DMS79 (cell line): Measurements from ENCODE around the gene NSUN4.
"Not testable (repeated sequence)": the region's sequence is repeated elsewhere in the genome, so short reads cannot be mapped to it uniquely, and the experiment has no call there.

Experiments used
- DNase-seq: peaks from one replicate; lab custom pipeline; 2025; lab: John Stamatoyannopoulos, UW

Gene NSUN4

DNA sequence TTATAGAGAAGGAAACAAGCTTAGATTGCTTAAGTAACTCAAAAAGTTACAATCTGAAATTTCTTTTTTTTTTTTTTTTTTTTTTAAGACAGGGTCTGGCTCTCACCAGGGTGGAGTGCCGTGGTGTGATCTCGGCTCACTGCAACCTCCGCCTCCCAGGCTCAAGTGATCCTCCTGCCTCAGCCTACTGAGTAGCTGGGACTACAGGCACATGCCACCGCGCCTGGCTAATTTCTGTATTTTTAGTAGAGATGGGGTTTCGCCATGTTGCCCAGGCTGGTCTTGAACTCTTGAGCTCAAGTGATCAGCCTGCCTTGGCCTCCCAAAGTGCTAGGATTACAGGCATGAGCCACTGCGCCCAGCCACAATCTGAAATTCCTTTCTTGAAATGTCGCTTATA, 27.1 kb downstream of the NSUN4 start:
- DNase-seq = not testable (repeated sequence)

DNA sequence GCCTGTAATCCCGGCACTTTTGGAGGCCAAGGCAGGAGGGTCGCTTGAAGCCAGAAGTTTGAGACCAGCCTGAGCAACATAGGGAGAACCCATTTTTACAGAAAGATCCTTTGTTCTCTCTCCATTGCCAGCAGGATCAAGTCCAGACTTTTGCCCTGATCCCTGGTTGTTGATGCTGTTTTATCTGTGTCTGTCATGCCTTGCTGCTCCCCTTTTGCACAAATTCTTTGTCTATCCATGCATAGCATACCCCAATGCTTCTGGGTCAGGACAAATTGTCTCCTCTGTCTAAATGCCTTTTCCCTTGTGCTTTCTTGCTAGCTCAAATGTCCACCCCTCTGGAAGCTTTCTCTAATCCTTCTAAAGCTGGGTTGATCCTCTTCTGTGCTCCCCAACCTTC, 28.2 kb downstream of the NSUN4 start:
- no peak for DNase-seq

DNA sequence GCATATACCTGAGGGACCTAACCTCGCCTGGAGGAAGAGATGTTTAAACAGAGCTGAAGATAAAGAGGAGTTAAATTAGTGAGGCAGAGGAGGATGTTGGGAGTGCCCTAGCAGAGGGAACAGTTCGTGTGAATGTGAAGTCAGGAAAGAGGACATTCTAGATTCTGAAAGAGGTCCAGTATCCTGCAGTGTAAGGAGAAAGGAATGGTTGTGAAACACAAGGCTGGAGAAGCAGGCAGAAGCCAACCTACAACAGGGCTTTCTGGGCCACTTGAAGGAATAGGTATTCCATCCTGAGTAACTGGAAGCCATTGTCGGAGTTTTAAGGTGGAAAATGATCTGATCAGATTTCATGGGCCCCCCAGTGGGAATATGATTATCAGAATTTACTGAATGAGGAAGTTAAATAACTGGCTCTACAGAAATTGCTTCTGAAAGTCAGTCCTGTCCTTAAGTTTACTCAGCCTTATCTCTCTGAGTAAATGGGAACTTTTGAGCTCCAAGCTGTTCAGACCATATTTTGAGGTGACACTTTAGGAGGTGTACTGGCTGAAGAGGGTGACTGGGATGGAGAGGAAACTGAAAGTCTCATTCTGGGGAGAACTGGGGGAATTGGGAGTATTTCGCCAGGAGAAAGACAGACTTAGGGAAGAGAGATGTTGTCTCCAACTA, 29.1 kb downstream of the NSUN4 start:
- no peak for DNase-seq

DNA sequence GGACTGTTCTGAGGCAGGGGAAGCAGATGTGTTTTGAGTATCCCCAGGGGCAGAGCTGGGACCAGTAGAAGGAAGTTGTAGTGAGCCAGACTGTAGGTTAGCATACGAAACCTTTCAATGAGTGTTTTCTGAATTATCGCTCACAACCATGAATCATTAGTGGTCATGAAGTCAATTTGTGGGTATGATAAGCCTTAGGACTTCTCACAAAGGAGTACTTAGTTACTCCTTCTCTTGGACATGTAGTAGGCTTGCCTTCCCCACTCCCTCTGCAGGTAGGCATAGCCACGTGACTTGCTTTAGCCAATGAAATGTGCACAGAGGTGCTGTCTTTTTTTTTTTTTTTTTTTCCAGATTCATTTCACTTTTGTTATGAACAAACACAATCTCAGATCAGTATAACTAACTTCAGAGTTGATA, 29.6 kb downstream of the NSUN4 start:
- no peak for DNase-seq

DNA sequence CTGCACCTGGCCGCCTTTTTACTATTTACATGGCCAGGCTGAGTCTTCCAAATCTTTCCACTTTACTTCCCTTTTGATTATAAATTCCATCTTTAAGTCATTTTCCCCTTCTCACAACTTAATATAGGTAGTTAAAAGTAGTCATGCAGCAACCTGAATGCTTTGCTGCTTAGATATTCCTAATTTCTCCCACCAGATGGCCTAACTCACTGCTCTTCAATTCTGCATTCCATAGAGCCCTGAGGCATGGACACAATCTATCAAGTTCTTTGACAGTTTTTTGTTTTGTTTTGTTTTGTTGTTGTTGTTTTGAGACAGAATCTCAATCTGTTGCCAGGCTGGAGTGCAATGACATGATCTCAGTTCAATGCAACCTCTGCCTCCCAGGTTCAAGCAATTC, 31.8 kb downstream of the NSUN4 start:
- no peak for DNase-seq

DNA sequence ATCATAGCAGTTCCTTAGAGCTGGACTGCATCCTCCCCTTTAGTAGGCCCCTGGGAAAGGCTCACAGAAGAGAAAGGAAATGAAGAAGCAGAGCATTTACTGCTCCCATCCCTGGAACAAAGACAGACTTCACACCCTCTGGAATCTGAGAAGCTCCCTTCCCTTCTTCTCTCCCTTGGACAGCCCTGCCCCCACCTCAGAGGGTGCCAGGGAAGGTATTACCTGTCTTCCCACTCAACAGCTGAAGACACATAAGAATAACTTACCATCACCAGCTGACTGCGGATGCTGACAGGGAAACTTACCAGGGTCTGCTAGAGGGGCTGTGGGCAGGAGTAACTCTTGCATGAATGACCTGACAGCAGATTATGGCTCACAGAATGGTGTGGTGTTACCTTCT, 39.4 kb downstream of the NSUN4 start:
- no peak for DNase-seq

DNA sequence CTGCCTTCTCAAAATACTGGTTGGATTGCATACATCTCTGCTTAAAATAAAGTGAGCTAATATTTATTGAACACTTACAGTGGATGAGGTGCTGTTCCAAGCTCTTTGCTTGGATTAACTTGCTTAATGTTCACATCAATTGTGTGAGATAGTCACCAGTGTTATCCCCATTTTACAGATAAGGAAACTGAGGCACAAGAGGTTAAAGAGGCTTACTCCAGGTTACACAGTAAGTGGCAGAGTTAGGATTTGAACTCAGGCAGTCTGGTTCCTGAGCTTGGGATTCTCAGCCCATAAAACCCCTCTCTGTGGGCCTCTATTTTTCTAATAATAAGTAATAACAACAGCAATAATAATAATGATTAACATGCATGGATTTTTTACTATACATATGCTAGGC, 39.9 kb downstream of the NSUN4 start:
- no peak for DNase-seq

DNA sequence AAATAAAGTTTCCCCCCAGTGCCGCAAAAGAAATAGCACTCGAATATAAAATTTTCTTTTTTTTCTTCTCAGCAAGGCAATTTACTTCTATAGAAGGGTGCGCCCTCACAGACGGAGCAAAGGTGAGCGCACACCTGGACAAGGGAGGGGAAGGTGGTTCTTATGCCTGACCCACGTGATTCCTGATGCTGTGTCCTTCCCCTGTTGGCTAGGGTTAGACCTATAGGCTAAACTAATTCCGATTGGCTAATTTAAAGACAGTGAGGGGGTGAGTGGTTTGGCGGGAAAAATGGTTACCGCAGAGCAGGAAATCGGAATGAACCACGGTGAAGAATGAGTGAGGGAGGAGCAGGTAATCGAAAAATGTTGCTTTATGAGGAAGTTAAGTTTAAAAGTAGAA, 52.9 kb downstream of the NSUN4 start:
- no peak for DNase-seq

DNA sequence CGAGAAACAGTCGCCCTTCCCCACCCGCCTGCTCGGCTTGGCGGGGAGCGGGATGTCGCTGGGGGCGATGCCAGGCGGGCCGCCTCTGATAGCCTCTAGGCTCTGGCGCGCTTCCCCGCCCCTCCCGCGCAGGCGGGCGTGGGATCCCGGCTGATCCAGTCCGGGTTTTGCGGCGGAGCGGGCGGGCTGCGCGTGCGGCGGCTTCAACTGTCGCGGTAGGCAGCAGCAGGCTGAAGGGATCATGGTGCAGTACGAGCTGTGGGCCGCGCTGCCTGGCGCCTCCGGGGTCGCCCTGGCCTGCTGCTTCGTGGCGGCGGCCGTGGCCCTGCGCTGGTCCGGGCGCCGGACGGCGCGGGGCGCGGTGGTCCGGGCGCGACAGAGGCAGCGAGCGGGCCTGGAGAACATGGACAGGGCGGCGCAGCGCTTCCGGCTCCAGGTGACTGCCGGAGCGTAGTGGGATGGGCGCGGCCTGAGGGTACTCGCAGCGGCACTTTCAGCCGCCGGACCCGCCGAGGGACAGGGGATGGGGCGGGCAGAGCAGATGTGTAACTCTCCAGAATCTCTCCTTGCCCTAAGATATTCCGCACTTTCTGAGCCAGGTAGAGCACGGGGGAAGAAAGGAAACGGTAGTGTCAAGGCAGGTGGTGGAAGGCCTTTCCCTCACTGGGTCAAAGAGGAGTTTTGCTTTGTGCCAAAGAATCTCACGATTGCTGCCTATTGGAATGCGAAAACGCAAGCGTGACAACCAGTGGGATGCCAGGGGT, 53.7 kb downstream of the NSUN4 start, which contains the start of gene FAAH:
Gene FAAH, plus strand, starts transcription at position 210 of the 764 bp plus-strand sequence. Its CDS starts 32 bp downstream, at position 242.
- peak; percentile 20 for DNase-seq

DNA sequence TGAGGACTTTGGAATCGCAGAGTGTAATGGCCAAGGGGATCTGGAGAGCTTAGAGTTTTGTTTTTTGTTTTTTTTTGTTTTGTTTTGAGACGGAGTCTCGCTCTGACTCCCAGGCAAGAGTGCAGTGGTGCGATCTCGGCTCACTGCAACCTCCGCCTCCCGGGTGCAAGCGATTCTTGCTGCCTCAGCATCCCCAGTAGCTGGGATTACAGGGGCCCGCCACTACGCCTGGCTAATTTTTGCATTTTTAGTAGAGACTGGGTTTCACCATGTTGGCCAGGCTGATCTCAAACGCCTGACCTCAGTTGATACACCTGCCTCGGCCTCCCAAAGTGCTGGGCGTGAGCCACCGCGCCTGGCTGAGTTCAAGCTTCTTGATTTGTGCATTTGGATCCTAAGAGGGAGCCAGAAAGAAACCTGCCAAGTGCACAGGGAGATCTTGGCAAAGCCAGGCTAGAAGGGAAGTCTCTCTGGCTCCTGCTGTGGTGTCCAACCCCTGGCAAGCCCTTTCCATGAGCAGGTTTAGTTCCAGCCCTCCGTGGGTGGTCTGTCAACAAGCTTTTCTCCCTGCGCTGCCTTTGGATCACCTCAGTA, 54.4 kb downstream of the NSUN4 start:
- DNase-seq = peak; percentile 72

DNA sequence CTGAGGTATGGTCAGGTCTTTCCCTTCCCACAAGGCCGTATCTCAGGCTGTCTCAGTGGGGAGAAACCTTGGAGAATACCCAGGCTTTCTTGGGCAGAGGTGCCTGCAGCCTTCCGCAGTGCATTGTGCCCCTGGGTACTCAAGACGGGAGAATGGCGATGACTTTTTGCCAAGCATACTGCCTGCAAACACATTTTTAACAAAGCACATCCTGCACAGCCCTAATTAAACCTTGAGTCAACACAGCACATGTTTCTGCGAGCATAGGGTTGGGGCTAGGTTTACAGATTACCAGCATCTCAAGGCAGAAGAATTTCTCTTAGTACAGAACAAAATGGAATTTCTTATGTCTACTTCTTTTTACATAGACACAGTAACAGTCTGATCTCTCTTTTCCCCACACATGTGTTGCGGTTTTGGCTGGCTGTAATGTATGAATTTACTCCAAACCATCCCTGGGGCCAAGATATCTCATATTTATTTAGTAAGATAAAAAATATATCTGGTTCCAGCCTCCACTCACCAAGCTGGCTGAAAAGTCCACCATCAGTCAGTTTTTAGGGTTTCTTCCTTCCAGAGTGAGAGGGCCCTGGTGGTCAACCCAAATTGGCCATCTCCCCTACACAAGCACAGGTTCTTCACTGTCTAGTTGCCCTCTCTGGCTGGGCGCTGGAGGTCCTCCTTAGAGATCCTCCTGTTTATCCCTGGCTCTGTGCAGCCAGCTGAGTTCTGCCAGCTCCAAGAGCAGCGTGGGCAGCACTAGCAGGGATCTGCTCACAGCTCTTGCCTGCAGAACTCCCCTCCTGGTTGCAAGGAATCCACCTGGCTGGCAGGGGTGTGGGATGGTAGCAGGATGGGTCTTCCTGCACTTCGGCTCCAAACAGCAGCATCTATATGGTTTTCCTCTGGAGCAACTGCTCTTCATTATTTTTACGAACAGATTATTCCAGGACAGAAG, 56.1 kb downstream of the NSUN4 start:
- no peak for DNase-seq

DNA sequence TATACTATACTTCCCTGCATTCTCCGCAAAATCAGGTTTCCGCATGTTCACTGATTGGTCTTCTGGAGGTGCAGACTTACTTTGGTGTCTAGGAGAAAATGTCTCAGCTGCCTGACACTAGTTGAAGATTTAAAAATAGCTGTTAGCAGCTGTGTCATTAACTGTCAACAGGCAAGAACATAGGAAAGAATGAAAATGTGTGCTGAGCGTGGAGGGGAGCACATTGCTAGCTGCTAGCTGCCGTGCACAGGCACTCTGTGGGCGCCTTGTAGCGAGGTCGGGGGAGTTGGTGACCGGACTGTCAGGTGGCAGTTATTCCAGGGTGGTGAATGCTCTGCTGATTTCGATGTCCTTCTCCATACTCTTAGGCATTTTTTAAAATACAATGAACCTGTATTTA, 58.7 kb downstream of the NSUN4 start:
- DNase-seq = no peak

DNA sequence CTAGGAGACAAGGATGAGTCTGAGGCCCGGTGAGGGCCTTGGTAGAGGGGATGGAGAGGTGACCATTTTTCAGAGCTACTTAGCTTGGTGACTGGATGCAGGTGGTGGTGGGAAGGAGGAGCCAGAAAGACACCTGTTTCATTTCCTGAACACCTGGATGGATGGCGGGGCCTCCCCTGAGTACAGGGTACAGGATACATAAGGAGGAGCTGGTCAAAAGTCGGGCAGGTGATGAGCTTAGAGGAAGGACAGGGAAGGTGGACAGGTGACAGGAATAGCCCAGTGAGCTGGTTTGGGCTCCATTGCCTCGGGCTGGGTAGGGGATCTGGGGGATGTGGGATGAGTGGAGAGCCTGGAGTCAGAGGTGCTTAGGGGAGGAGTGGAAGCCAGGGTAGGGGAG, 59.8 kb downstream of the NSUN4 start:
- no peak for DNase-seq

DNA sequence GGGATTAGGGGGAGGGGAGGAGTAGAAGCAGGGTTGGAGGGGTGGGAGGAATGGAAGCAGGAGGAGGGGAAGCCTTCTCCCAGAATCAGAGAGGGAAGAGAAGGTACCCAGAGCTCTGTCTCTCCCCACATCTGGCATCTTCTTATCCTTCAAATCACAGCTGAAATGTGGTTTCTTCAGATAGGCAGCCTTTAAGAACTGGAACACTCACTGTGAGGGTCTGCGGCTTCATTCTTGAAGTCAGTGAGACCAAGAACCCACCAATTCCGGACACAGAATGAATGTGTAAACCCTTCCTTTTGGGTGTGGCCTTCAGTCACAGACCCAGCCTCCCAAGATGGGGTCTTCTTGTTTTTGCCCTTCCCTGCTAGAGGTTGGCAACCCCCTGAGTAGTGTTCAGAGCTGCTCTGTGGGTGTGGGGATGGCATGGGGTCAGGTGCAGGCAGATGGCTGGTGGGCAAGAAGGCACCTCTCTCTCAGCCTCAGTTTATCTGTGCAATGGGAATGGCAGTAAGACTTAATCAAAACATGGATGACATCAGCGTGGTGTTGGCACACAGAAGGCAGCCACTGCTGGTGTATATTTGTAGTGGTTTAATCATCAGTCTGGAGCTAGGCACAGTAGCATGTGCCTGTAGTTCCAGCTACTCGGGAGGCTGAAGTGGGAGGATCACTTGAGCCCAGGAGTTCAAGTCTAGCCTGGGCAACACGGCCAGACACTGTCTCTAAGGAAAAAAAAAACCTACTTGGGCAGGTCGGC, 60.7 kb downstream of the NSUN4 start:
- no peak for DNase-seq

DNA sequence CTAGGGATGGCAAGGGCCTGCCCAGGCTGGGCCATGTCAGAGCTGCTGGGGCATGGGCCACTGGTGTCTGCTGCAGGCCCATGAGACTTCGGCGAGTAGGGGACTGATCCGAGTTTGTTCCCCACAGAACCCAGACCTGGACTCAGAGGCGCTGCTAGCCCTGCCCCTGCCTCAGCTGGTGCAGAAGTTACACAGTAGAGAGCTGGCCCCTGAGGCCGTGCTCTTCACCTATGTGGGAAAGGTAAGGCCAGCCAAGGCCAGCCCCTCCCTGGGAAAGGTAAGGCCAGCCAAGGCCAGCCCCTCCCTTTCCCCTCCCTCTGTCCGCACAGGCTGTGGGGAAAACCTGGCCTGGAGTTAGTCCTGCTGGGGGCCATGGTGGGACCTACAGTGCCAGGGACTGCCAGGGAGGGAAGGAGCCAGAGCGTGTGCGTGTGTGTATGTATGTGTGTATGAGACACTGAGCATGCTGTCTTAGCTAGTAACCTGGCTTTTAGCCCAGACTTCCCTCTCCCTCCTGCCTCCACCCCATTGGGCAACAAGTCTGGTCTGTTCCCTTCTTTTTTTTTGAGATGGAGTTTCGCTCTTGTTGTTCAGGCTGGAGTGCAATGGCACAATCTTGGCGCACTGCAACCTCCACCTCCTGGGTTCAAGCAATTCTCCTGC, 61.5 kb downstream of the NSUN4 start:
- peak; percentile 85 for DNase-seq

DNA sequence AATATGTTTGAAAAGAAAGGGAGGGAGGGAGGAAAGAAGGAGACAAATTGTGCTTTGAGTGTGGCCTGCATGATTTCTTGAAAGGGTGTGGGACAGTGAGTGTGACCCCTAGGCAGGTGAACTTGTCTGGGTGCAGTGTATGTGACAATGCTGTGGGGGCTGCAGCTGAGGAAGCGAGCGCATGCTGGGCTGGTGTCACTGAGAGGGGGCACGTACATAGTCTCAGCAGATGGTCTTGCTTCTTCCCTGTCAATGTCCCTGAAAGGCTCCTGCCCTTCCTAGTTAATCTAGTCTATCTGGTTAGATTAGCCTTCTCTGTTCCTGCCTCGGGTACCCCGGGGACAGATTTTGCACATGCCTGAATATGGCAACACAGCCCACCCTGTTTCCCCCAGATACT, 63.3 kb downstream of the NSUN4 start:
- no peak for DNase-seq

DNA sequence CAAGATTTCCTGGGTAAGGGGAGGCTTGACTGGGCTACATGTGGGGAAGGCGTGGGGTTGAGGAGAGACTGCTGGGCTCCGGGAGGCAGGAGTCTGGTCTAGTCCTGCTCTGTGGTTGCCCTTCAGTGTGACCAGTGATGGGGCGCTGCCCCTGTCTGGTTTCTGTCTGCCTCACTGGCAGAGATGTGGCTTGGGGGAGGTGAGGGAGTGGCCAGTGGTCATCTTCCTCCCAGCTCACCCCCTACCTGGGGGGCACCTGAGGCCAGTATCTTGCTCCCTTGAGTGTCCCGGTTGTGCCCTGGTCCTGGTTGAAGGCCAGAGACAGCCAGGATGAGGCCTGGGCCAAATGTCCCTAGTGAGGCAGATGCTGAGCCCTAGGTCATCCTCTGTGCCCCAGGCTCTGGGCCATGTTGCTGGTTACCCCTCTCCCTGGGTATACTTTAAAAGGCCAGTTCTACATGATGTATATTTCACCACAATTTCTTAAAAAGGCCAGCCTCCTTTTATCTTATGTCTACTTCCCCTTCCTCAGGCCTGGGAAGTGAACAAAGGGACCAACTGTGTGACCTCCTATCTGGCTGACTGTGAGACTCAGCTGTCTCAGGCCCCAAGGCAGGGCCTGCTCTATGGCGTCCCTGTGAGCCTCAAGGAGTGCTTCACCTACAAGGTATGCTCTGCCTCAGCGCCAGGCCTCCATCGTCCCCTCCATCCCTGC, 64.0 kb downstream of the NSUN4 start:
- no peak for DNase-seq

DNA sequence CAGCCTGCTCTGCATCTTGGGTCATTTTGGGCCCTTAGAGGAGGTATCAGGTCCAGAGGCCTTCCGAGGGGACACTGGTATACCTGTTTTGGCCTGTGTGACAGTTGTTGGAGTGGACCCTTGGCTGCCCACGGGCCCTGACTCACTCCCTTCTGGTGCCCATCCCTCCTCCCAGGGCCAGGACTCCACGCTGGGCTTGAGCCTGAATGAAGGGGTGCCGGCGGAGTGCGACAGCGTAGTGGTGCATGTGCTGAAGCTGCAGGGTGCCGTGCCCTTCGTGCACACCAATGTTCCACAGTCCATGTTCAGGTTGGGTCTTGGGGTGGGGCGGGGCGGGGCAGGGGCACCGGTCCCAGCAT, 64.6 kb downstream of the NSUN4 start:
- DNase-seq = no peak

DNA sequence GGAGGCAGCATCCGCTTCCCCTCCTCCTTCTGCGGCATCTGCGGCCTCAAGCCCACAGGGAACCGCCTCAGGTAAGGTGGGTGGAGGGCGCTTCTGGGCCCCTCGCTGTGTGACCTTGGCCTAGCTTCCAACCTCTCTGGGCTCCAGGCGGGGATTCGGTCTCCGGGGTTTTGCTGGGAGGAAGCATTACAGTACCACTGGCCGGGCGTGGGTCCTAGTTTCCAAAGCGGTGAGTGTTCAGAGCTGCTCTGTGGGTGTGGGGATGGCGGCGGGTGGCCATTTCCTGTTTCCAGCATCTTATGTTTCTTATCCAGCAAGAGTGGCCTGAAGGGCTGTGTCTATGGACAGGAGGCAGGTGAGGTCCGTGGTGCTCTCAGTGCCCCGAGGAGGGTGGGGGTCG, 65.1 kb downstream of the NSUN4 start:
- no peak for DNase-seq

DNA sequence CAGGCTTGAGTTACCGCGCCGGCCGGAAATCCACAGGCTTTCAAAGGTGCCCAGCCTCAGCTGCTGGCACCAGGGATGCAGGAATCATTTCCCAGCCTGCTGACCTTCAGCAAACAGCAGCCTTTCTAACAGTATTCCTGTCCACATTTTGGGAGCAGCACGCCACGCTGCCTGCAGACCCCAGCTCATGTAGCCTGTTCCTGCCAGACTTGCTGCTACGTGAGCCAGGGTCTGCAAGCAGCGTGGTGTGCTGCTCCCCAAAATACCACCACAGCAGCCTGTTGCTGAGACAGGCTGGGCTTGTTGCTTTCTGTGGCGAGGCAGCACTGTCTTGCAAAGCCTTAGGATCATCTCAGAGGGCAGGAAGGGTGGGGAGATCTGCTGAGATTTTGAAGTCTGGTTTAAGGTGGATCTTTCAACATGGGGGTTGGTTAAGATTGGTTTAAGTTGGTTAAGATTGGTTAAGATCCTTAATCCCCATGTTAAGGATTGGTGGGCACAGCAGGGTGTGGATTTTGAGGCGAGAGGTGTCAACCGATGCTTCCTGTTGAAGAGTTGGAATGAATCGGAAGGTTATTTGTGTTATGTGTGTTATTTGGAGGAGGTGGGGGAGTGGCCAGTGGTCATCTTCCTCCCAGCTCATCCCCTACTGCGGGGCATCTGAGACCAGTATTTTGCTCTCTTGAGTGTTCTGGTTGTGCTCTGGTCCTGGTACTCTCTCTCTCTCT, 66.4 kb downstream of the NSUN4 start:
- no peak for DNase-seq
